HepG2 (cell line): Measurements from ENCODE around the gene RRN3. TPM values are rescaled to one million over a fixed set of nuclear protein-coding genes. Genes with fewer than 3 reads are reported as not detected.

Experiments used
- EED ChIP-seq: sonication (generic); formaldehyde crosslinking; IDR thresholded peaks from 2 replicates; pipeline ENCODE4 v1.5.0; 2020; ENCODE audit warnings: mild to moderate bottlenecking, missing genetic modification reagents
- ESRRA ChIP-seq: sonication (generic); formaldehyde crosslinking; IDR thresholded peaks from 2 replicates; pipeline ENCODE4 v1.5.1; 2020; ENCODE audit warnings: mild to moderate bottlenecking, low read depth, missing genetic modification reagents
- FOXJ3 ChIP-seq: sonication (generic); formaldehyde crosslinking; IDR thresholded peaks from 2 replicates; pipeline ENCODE4 v1.4.0; 2020; ENCODE audit warnings: missing genetic modification reagents, mild to moderate bottlenecking, borderline replicate concordance
- HIC2 ChIP-seq: sonication (generic); formaldehyde crosslinking; IDR thresholded peaks from 2 replicates; pipeline ENCODE4 v1.9.0; 2022; ENCODE audit warnings: low read depth, missing genetic modification reagents
- HIVEP1 ChIP-seq: sonication (generic); formaldehyde crosslinking; IDR thresholded peaks from 2 replicates; pipeline ENCODE4 v1.4.0; 2020; ENCODE audit warnings: mild to moderate bottlenecking, missing genetic modification reagents
- MIER2 ChIP-seq: IDR thresholded peaks from 2 replicates; pipeline ENCODE4 v1.6.1; 2016; ENCODE audit warnings: missing biosample characterization, missing genetic modification reagents
- MTA1 ChIP-seq: sonication (generic); formaldehyde crosslinking; IDR thresholded peaks from 2 replicates; pipeline ENCODE4 v1.4.0; 2020; ENCODE audit warnings: missing genetic modification reagents, mild to moderate bottlenecking, borderline replicate concordance
- PAF1 ChIP-seq: IDR thresholded peaks from 2 replicates; pipeline ENCODE4 v1.6.1; 2016; ENCODE audit warnings: missing genetic modification reagents, missing compliant biosample characterization
- POLR2AphosphoS5 ChIP-seq: IDR thresholded peaks from 2 replicates; pipeline ENCODE4 v1.6.1; 2012; ENCODE audit warnings: low read depth, low read length
- RBM39 ChIP-seq: fragments of 200-400 bp; formaldehyde crosslinking; IDR thresholded peaks from one replicate; pipeline ENCODE4 v1.6.1; 2018; ENCODE audit warnings: antibody characterized with exemption, mild to moderate bottlenecking, low read depth, low read length; ENCODE audit not compliant: poor library complexity, severe bottlenecking
- RFXAP ChIP-seq: sonication (generic); formaldehyde crosslinking; IDR thresholded peaks from 2 replicates; pipeline ENCODE4 v1.4.0; 2020; ENCODE audit warnings: missing genetic modification reagents, borderline replicate concordance
- SRY ChIP-seq: sonication (generic); formaldehyde crosslinking; IDR thresholded peaks from 2 replicates; pipeline ENCODE4 v1.8.0; 2022; ENCODE audit warnings: mild to moderate bottlenecking, missing genetic modification reagents
- TFE3 ChIP-seq: IDR thresholded peaks from 2 replicates; pipeline ENCODE4 v1.6.1; 2016
- YY1 ChIP-seq: IDR thresholded peaks from 2 replicates; pipeline ENCODE4 v1.6.1; 2011; ENCODE audit warnings: low read length, low read depth, moderate library complexity, mild to moderate bottlenecking; ENCODE audit not compliant: insufficient read depth, insufficient replicate concordance
- ZNF143 ChIP-seq: sonication (generic); formaldehyde crosslinking; IDR thresholded peaks from 2 replicates; pipeline ENCODE4 v1.4.0; 2020; ENCODE audit warnings: missing genetic modification reagents
- ZNF512B ChIP-seq: sonication (generic); formaldehyde crosslinking; IDR thresholded peaks from 2 replicates; pipeline ENCODE4 v1.5.1; 2020; ENCODE audit warnings: missing genetic modification reagents, mild to moderate bottlenecking, borderline replicate concordance
- ZNF609 ChIP-seq: sonication (generic); formaldehyde crosslinking; IDR thresholded peaks from 2 replicates; pipeline ENCODE4 v1.4.0; 2020; ENCODE audit warnings: mild to moderate bottlenecking, missing genetic modification reagents, borderline replicate concordance
- polyA plus RNA-seq, 8 experiments: library from polyadenylated mRNA; depleted of rRNA in 3 of 8; stranded (reverse) in 7 of 8; unstranded in 1 of 8; fragments of >200 nt; fragmentation: Illumina TruSeq in 4 of 8; extraction: Trizol in 4 of 8; gene quantifications; 2 replicates each; pipeline versions ENCODE4 v1.2.1 to v1.2.3, GENCODE V29; 2011 to 2016; ENCODE audit warnings: low read depth in 4 of 8, missing spikeins in 1 of 8, mixed read lengths in 1 of 8; ENCODE audit not compliant: insufficient read depth in 1 of 8
- total RNA-seq, 5 experiments: library from RNA; depleted of rRNA; stranded (reverse); fragments of >200 nt; fragmentation: Illumina TruSeq; extraction: Trizol; gene quantifications; 2 replicates each; pipeline ENCODE4 v1.2.3, GENCODE V29; 2016; ENCODE audit warnings: low read depth in 1 of 5

The RRN3 gene
- total and polyA plus RNA-seq, 2 of the 13 experiments (the other 11 are each of a cell fraction or from before 2014, with no cell fraction given), result 45.8 to 67.0 TPM

- TF ChIP-seq EED (CRISPR knock-in tag), result peak; percentile 85
- peak; percentile 59; the same call in 1 of the 2 replicates for TF ChIP-seq RFXAP (CRISPR knock-in tag)
- TF ChIP-seq ZNF512B (CRISPR knock-in tag), result 0 out of 2 replicates have a peak, but pooled peaks have one; percentile 39
- peak; percentile 16; the same call in 1 of the 2 replicates for TF ChIP-seq ESRRA (CRISPR knock-in tag)
- no peak for TF ChIP-seq TFE3 (CRISPR knock-in tag)
- no peak for TF ChIP-seq POLR2AphosphoS5
- TF ChIP-seq ZNF143 (CRISPR knock-in tag), result no peak
- TF ChIP-seq ZNF609 (CRISPR knock-in tag), result 0 out of 2 replicates have a peak, but pooled peaks have one; percentile 16
- no peak; the same call in 1 of the 2 replicates for TF ChIP-seq MTA1 (CRISPR knock-in tag)
- TF ChIP-seq YY1, result no peak
- TF ChIP-seq RBM39, result peak; percentile 44
- no peak for TF ChIP-seq HIVEP1 (CRISPR knock-in tag)
- peak; percentile 34; the same call in 1 of the 2 replicates for TF ChIP-seq SRY (CRISPR knock-in tag)
- no peak for TF ChIP-seq MIER2 (CRISPR knock-in tag)
- TF ChIP-seq FOXJ3 (CRISPR knock-in tag), result peak; percentile 72
- no peak for TF ChIP-seq PAF1 (CRISPR knock-in tag)
- no peak; the same call in 1 of the 2 replicates for TF ChIP-seq HIC2 (CRISPR knock-in tag)
Observed at GRCh38 chr16:15055141-15056053, 38.7 kb downstream of the RRN3 start (continued).
